ENCODE data around the gene XNDC1N.
"Not testable (repeated sequence)": the region's sequence is repeated elsewhere in the genome, so short reads cannot be mapped to it uniquely, and the experiment has no call there.

XNDC1N gene

GRCh38 chr11:71931245-71931602, 2.8 kb upstream of the XNDC1N start:
- DNase-seq = no peak

- no peak for DNase-seq
Measured at GRCh38 chr11:71930556-71931244, 2.3 kb upstream of the XNDC1N start.

- no peak for DNase-seq
Measured at GRCh38 chr11:71929491-71929890, 1.1 kb upstream of the XNDC1N start.

- DNase-seq = peak; percentile 92
Measured at GRCh38 chr11:71928737-71929443, 496 bp upstream of the XNDC1N start, which contains the start of gene RNF121. Gene RNF121, plus strand, starts transcription at chr11:71929046. Its CDS starts 16 bp downstream, at chr11:71929062.

- no peak for DNase-seq
Measured at GRCh38 chr11:71917646-71918140, 10.7 kb downstream of the XNDC1N start.

GRCh38 chr11:71914617-71915189, 13.7 kb downstream of the XNDC1N start:
- no peak for DNase-seq

GRCh38 chr11:71913756-71914526, 14.5 kb downstream of the XNDC1N start:
- DNase-seq = no peak

- not testable (repeated sequence) for DNase-seq
Measured at GRCh38 chr11:71911986-71912340, 16.4 kb downstream of the XNDC1N start.

- not testable (repeated sequence) for DNase-seq
Measured at GRCh38 chr11:71911321-71911985, 16.9 kb downstream of the XNDC1N start.

- not testable (repeated sequence) for DNase-seq
Measured at GRCh38 chr11:71910775-71911174, 17.6 kb downstream of the XNDC1N start.

- no peak for DNase-seq
Measured at GRCh38 chr11:71908218-71908617, 20.2 kb downstream of the XNDC1N start.

GRCh38 chr11:71901137-71901536, 27.3 kb downstream of the XNDC1N start:
- not testable (repeated sequence) for DNase-seq

GRCh38 chr11:71895961-71896360, 32.4 kb downstream of the XNDC1N start:
- no peak for DNase-seq

- not testable (repeated sequence) for DNase-seq
Measured at GRCh38 chr11:71889181-71889872, 39.1 kb downstream of the XNDC1N start.

GRCh38 chr11:71888335-71889010, 39.9 kb downstream of the XNDC1N start:
- DNase-seq = not testable (repeated sequence)

- DNase-seq = not testable (repeated sequence)
Measured at GRCh38 chr11:71885806-71886205, 42.6 kb downstream of the XNDC1N start.
